CD14-positive monocyte (primary cell): Measurements from ENCODE around the gene PLA2G4B. TPM values are rescaled to one million over a fixed set of nuclear protein-coding genes. Genes with fewer than 3 reads are reported as not detected.
A peak's percentile ranks its signal among the peaks of the same experiment; 100 is the strongest.

Experiments
- DNase-seq, 3 donors: peaks; one replicate each; pipeline ENCODE4 v3.0.0-alpha.2; 2011 to 2022
- H2AFZ ChIP-seq: 2 replicates; pipeline ENCODE4 v1.6.0; 2012; ENCODE audit warnings: mild to moderate bottlenecking, low read depth, low read length, inconsistent platforms; ENCODE audit not compliant: insufficient read depth, poor library complexity, severe bottlenecking
- H3K27ac ChIP-seq, 2 donors: 1 replicate in 1 of 2; 2 replicates in 1 of 2; pipeline ENCODE4 v1.5.1; 2012 to 2013; ENCODE audit warnings: low read length in 2 of 2, control low read depth in 1 of 2, inconsistent platforms in 1 of 2, low read depth in 1 of 2, mild to moderate bottlenecking in 1 of 2
- H3K27me3 ChIP-seq, 2 donors: one replicate each; pipeline versions ENCODE4 v1.6.0 to v1.6.1; 2011 to 2013; ENCODE audit warnings: low read length in 2 of 2; ENCODE audit not compliant: control insufficient read depth in 2 of 2, insufficient read depth in 2 of 2
- H3K36me3 ChIP-seq, 2 donors: replicated peaks in 1 of 2; 1 replicate in 1 of 2; 2 replicates in 1 of 2; pipeline versions ENCODE4 v1.5.1 to v1.6.1; 2012 to 2013; ENCODE audit warnings: low read length in 2 of 2, control low read depth in 1 of 2, inconsistent platforms in 1 of 2, mild to moderate bottlenecking in 1 of 2; ENCODE audit not compliant: insufficient read depth in 2 of 2, control insufficient read depth in 1 of 2
- H3K4me1 ChIP-seq, 2 donors: 1 replicate in 1 of 2; 2 replicates in 1 of 2; pipeline versions ENCODE4 v1.5.1 to v1.6.1; 2012 to 2013; ENCODE audit warnings: low read length in 2 of 2, control low read depth in 1 of 2, inconsistent platforms in 1 of 2, mild to moderate bottlenecking in 1 of 2, moderate library complexity in 1 of 2; ENCODE audit not compliant: insufficient read depth in 2 of 2, control insufficient read depth in 1 of 2
- H3K4me2 ChIP-seq: replicated peaks from 2 replicates; pipeline ENCODE3; 2012; ENCODE audit warnings: low read length, moderate library complexity, mild to moderate bottlenecking; ENCODE audit not compliant: poor library complexity, severe bottlenecking; ENCODE audit errors: extremely low read depth
- H3K4me3 ChIP-seq, 3 experiments: fragments of 200-600 bp in 1 of 3; sonication (generic) in 1 of 3; replicated peaks in 1 of 3; 1 replicate in 2 of 3; 2 replicates in 1 of 3; pipeline ENCODE4 v1.5.1; 2011 to 2013; ENCODE audit warnings: low read length in 3 of 3, mild to moderate bottlenecking in 3 of 3, control low read depth in 2 of 3, low read depth in 2 of 3, inconsistent platforms in 1 of 3, moderate library complexity in 1 of 3
- H3K79me2 ChIP-seq: 2 replicates; pipeline ENCODE4 v1.6.0; 2012; ENCODE audit warnings: mild to moderate bottlenecking, control low read depth, inconsistent platforms, low read length, moderate library complexity; ENCODE audit not compliant: insufficient read depth
- H3K9ac ChIP-seq: 2 replicates; pipeline ENCODE4 v1.6.0; 2017; ENCODE audit warnings: low read length, mild to moderate bottlenecking; ENCODE audit not compliant: insufficient read depth, poor library complexity, severe bottlenecking
- H3K9me3 ChIP-seq, 2 donors: replicated peaks in 1 of 2; 1 replicate in 1 of 2; 2 replicates in 1 of 2; pipeline versions ENCODE4 v1.5.1 to v1.6.1; 2012 to 2013; ENCODE audit warnings: low read length in 2 of 2, control low read depth in 1 of 2; ENCODE audit not compliant: control insufficient read depth in 1 of 2, insufficient read depth in 1 of 2
- H4K20me1 ChIP-seq: 2 replicates; pipeline ENCODE4 v1.6.0; 2012; ENCODE audit warnings: mild to moderate bottlenecking, low read length, control low read depth, moderate library complexity; ENCODE audit not compliant: insufficient read depth
- H3K27ac Mint-ChIP-seq, 7 donors: one replicate each; pipeline ENCODE4 v1.8.0; 2020; ENCODE audit warnings: mild to moderate bottlenecking in 7 of 7, mixed read lengths in 7 of 7, moderate library complexity in 6 of 7, inconsistent platforms in 2 of 7
- H3K27me3 Mint-ChIP-seq, 3 donors: one replicate each; pipeline ENCODE4 v1.8.0; 2021 to 2022; ENCODE audit warnings: low read depth in 3 of 3, mild to moderate bottlenecking in 3 of 3, mixed read lengths in 3 of 3, moderate library complexity in 3 of 3, inconsistent platforms in 1 of 3
- H3K36me3 Mint-ChIP-seq, 2 donors: one replicate each; pipeline ENCODE4 v1.8.0; 2020; ENCODE audit warnings: mixed read lengths in 2 of 2, inconsistent platforms in 1 of 2, mild to moderate bottlenecking in 1 of 2
- H3K4me1 Mint-ChIP-seq: one replicate; pipeline ENCODE4 v1.8.0; 2020; ENCODE audit warnings: mild to moderate bottlenecking, mixed read lengths
- H3K4me3 Mint-ChIP-seq, 2 donors: one replicate each; pipeline ENCODE4 v1.8.0; 2020; ENCODE audit warnings: mild to moderate bottlenecking in 2 of 2, mixed read lengths in 2 of 2, moderate library complexity in 1 of 2
- H3K9me3 Mint-ChIP-seq, 7 donors: one replicate each; pipeline ENCODE4 v1.8.0; 2020 to 2022; ENCODE audit warnings: mixed read lengths in 7 of 7, mild to moderate bottlenecking in 6 of 7, moderate library complexity in 6 of 7, inconsistent platforms in 2 of 7
- WGBS: methylation state at CpG from one replicate; pipeline ENCODE4 v1.1.5; 2013; ENCODE audit warnings: missing lambda C conversion rate; ENCODE audit not compliant: insufficient coverage; 5-methylcytosine and 5-hydroxymethylcytosine counted together
- intact Hi-C, 2 donors: fragments of 100-400 bp; cut with micrococcal nuclease; formaldehyde crosslinking; loops; one replicate each; pipeline versions ENCODE4 v1.15.0 to v1.15.1; 2023
- polyA plus RNA-seq, 3 donors: library from polyadenylated mRNA; depleted of rRNA in 1 of 3; unstranded in 2 of 3; stranded (reverse) in 1 of 3; fragments of 300-500 nt in 2 of 3; fragments of >200 nt in 1 of 3; fragmentation: Illumina TruSeq in 2 of 3; gene quantifications; 1 replicate in 2 of 3; 2 replicates in 1 of 3; pipeline ENCODE4 v1.2.3, GENCODE V29; 2012 to 2021
- TF ChIP-seq, protein P1 (sequence below): fragments of 200-600 bp; IDR thresholded peaks from one replicate; pipeline ENCODE4 v1.8.0; 2022; ENCODE audit warnings: antibody characterized with exemption, mild to moderate bottlenecking

PLA2G4B gene
- polyA plus RNA-seq, 3 donors, result 0.31 to 32.1 (median 1.6) TPM

DNA sequence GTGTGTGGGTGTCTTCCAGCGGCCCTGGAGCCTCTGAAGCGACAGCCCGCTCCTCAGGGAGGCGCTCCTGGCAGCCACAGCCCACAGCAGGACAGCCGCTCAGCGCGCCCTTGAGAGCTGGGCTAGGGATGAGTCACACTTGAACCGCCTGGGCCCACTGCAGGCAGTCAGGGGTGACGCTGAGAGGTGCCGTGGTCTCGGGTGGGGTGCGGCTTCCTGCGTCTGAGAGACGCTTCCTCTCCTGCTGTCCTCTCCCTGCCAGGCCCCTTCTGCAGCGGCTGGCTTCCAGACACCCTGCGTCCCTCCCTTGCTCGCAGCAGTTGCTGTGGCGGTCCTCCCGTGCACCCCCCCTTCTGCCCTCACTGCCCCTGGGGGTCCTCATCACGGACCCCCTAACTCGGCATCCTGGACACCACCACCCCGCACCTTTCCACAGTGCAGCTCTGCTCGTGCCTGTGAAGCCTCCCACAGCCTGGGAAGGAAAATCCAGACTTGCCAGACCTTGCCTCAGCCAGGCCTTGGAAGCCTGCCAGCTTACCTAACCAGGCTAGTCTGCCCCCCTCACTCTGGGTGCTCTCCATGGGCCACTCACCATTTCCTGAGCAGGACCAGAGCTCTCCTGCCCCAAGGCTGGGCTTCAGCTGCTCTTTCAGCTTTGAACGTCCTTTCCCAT lies 56.3 kb downstream of the PLA2G4B start:
- no peaks in the 10 kb centered on the region for H3K9me3 ChIP-seq
- peak overlapping the region in 1 of 3 experiments; percentile 56 for H3K4me3 ChIP-seq
- Mint-ChIP-seq H3K36me3 (peaks cover 30 to 31% of the 10 kb centered on the region in 2 donors), H3K4me3 (peak overlapping the region; percentile 66 to 80), H3K9me3 (peaks cover 0 to 4% (median 0%) of the 10 kb centered on the region in 7 donors), H3K4me1 (peaks cover 27% of the 10 kb centered on the region), H3K27ac (peak overlapping the region; percentile 77 to 96 (median 90)), H3K27me3 (peaks cover 0 to 2% (median 2%) of the 10 kb centered on the region in 3 donors)
- no peaks in the 10 kb centered on the region for H4K20me1 ChIP-seq
- peak overlapping the region; percentile 76 for H3K4me2 ChIP-seq
- H3K4me1 ChIP-seq, result peaks cover 22 to 24% of the 10 kb centered on the region in 2 donors
- H3K9ac ChIP-seq, result peak overlapping the region; percentile 65
- DNase-seq, result peak; percentile 94 to 96 (median 94)
- TF ChIP-seq, protein P1, sequence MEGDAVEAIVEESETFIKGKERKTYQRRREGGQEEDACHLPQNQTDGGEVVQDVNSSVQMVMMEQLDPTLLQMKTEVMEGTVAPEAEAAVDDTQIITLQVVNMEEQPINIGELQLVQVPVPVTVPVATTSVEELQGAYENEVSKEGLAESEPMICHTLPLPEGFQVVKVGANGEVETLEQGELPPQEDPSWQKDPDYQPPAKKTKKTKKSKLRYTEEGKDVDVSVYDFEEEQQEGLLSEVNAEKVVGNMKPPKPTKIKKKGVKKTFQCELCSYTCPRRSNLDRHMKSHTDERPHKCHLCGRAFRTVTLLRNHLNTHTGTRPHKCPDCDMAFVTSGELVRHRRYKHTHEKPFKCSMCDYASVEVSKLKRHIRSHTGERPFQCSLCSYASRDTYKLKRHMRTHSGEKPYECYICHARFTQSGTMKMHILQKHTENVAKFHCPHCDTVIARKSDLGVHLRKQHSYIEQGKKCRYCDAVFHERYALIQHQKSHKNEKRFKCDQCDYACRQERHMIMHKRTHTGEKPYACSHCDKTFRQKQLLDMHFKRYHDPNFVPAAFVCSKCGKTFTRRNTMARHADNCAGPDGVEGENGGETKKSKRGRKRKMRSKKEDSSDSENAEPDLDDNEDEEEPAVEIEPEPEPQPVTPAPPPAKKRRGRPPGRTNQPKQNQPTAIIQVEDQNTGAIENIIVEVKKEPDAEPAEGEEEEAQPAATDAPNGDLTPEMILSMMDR, result peak; percentile 8
- intact Hi-C loops, result no loop called here
- H3K79me2 ChIP-seq, result no peaks in the 10 kb centered on the region
- 5% methylated on average over 24 of the region's 24 CpGs for WGBS
- H3K36me3 ChIP-seq, result peaks cover 22 to 32% of the 10 kb centered on the region in 2 donors
- H2AFZ ChIP-seq, result peak overlapping the region; percentile 62
- peak overlapping the region; percentile 15 to 81 for H3K27ac ChIP-seq
- H3K27me3 ChIP-seq, result no peaks in the 10 kb centered on the region

GRCh38 chr15:41895491-41895890 lies 56.8 kb downstream of the PLA2G4B start:
- no peak for DNase-seq
- H3K27ac ChIP-seq, result peak overlapping the region; percentile 15 to 81
- no peaks in the 10 kb centered on the region for H3K79me2 ChIP-seq
- H3K9me3 Mint-ChIP-seq, result peaks cover 0 to 4% (median 0%) of the 10 kb centered on the region in 7 donors
- no peak overlapping the region for H2AFZ ChIP-seq
- H3K36me3 Mint-ChIP-seq, result peaks cover 35 to 36% of the 10 kb centered on the region in 2 donors
- peak overlapping the region in 1 of 2 donors; percentile 2 for H3K4me3 Mint-ChIP-seq
- H3K27ac Mint-ChIP-seq, result peak overlapping the region; percentile 77 to 96 (median 90)
- no peak overlapping the region for H3K4me3 ChIP-seq
- 95% methylated on average over 8 of the region's 11 CpGs for WGBS
- H3K27me3 ChIP-seq, result no peaks in the 10 kb centered on the region
- H3K9ac ChIP-seq, result peak overlapping the region; percentile 65
- H3K9me3 ChIP-seq, result no peaks in the 10 kb centered on the region
- peaks cover 27 to 38% of the 10 kb centered on the region in 2 donors for H3K36me3 ChIP-seq
- no peak overlapping the region for H3K4me2 ChIP-seq
- peaks cover 0 to 2% (median 2%) of the 10 kb centered on the region in 3 donors for H3K27me3 Mint-ChIP-seq
- intact Hi-C loops, result no loop called here
- no peaks in the 10 kb centered on the region for H4K20me1 ChIP-seq
- TF ChIP-seq, protein P1, result no peak
- peaks cover 27% of the 10 kb centered on the region for H3K4me1 Mint-ChIP-seq
- H3K4me1 ChIP-seq, result peaks cover 22 to 24% of the 10 kb centered on the region in 2 donors
